Fibroblast of lung (primary cell): ENCODE data around the gene TENM3.

ENCODE experiments used
- CTCF ChIP-seq, 2 donors: IDR thresholded peaks in 1 of 2; conservative IDR thresholded peaks in 1 of 2; 1 replicate in 1 of 2; 2 replicates in 1 of 2; pipeline ENCODE4 v1.5.1; 2011 to 2012; ENCODE audit warnings: low read length in 2 of 2, control low read depth in 1 of 2, inconsistent platforms in 1 of 2, low read depth in 1 of 2, mild to moderate bottlenecking in 1 of 2
- EZH2 ChIP-seq: IDR thresholded peaks from 2 replicates; pipeline ENCODE4 v1.5.1; 2012; ENCODE audit warnings: low read length, control low read depth, mild to moderate bottlenecking; ENCODE audit errors: missing control alignments

GRCh38 chr4:182699201-182699600 lies 456.0 kb downstream of the TENM3 start:
- TF ChIP-seq CTCF (conservative IDR thresholded peaks at IDR 0.05 in 1 of 2, IDR thresholded peaks at IDR 0.05 in 1 of 2; ENCODE audit: low read depth in 1 of 2, low read length in 2 of 2) = no peak
- no peak for TF ChIP-seq EZH2
